PC-9 (cell line): ENCODE results near the gene MFSD6L. TPM values are rescaled to one million over a fixed set of nuclear protein-coding genes. Genes with fewer than 3 reads are reported as not detected.

Experiments
- BruUV-seq: library from RNA; stranded (reverse); fragments of 400-500 nt; replicated peaks from 2 replicates; lab custom pipeline; 2021; lab: Mats Ljungman, UMichigan
- CTCF ChIA-PET: fragments of 300-600 bp; sonication (Branson Sonifier 250); formaldehyde crosslinking; loops from one replicate; lab custom pipeline; 2022; ENCODE audit warnings: antibody characterized with exemption; lab: Charles Lee
- POLR2A ChIA-PET: fragments of 300-600 bp; sonication (Branson Sonifier 250); formaldehyde crosslinking; loops from one replicate; lab custom pipeline; 2022; ENCODE audit warnings: antibody characterized with exemption; ENCODE audit not compliant: unreplicated experiment; lab: Charles Lee
- DNase-seq, 2 experiments: peaks; one replicate each; pipeline versions ENCODE4 v3.0.0 to v3.0.0-alpha.2; 2015 to 2022; ENCODE audit warnings: mixed read lengths in 1 of 2
- H2AFZ ChIP-seq: fragments of 200-600 bp; sonication (generic); 2 replicates; pipeline ENCODE4 v1.8.1; 2017; ENCODE audit warnings: antibody characterized with exemption
- H3F3A ChIP-seq: fragments of 200-600 bp; sonication (generic); 2 replicates; pipeline ENCODE4 v1.8.1; 2017; ENCODE audit warnings: antibody characterized with exemption, mild to moderate bottlenecking, low read depth; ENCODE audit not compliant: insufficient read depth
- H3K27ac ChIP-seq: fragments of 200-600 bp; sonication (generic); 2 replicates; pipeline ENCODE4 v1.6.1; 2016; ENCODE audit warnings: mixed run types
- H3K27me3 ChIP-seq: fragments of 200-600 bp; sonication (generic); 2 replicates; pipeline ENCODE4 v1.6.1; 2016; ENCODE audit warnings: low read depth, mixed run types; ENCODE audit not compliant: insufficient read depth
- H3K36me3 ChIP-seq: fragments of 200-600 bp; sonication (generic); 2 replicates; pipeline ENCODE4 v1.6.1; 2016; ENCODE audit warnings: low read depth, mixed run types
- H3K4me1 ChIP-seq: fragments of 200-600 bp; sonication (generic); replicated peaks from 2 replicates; pipeline ENCODE4 v1.6.1; 2016; ENCODE audit warnings: mixed run types; ENCODE audit not compliant: insufficient read depth
- H3K4me2 ChIP-seq: fragments of 200-600 bp; sonication (generic); 2 replicates; pipeline ENCODE4 v1.6.1; 2017; ENCODE audit warnings: mixed run types
- H3K4me3 ChIP-seq: fragments of 200-600 bp; sonication (generic); 2 replicates; pipeline ENCODE4 v1.6.1; 2016; ENCODE audit warnings: mixed run types
- H3K79me2 ChIP-seq: fragments of 200-600 bp; sonication (generic); 2 replicates; pipeline ENCODE4 v1.6.1; 2017; ENCODE audit warnings: low read depth, mixed run types
- H3K9me2 ChIP-seq: fragments of 200-600 bp; sonication (generic); 2 replicates; pipeline ENCODE4 v1.8.1; 2017; ENCODE audit warnings: mild to moderate bottlenecking; ENCODE audit not compliant: insufficient read depth
- H3K9me3 ChIP-seq: fragments of 200-600 bp; sonication (generic); 2 replicates; pipeline ENCODE4 v1.8.1; 2016; ENCODE audit warnings: low read depth; ENCODE audit not compliant: insufficient read depth
- H4K20me1 ChIP-seq: fragments of 200-600 bp; sonication (generic); 2 replicates; pipeline ENCODE4 v1.8.1; 2017; ENCODE audit not compliant: insufficient read depth
- EZH2 ChIP-seq: fragments of 200-600 bp; sonication (generic); IDR thresholded peaks from 2 replicates; pipeline ENCODE4 v1.8.0; 2017; ENCODE audit warnings: antibody characterized with exemption, low read depth
- intact Hi-C: fragments of 100-400 bp; cut with micrococcal nuclease; formaldehyde crosslinking; loops from one replicate; pipeline ENCODE4 v1.10.0; 2022; ENCODE audit not compliant: unreplicated experiment
- total RNA-seq: library from RNA; stranded (reverse); gene quantifications from 2 replicates; pipeline ENCODE4 v1.2.3, GENCODE V29; 2021
- TF ChIP-seq, protein P1 (sequence below): fragments of 200-600 bp; sonication (generic); conservative IDR thresholded peaks from 2 replicates; pipeline ENCODE4 v1.6.1; 2017; ENCODE audit warnings: mixed run types, antibody characterized with exemption, mild to moderate bottlenecking, moderate library complexity

The MFSD6L gene
- total RNA-seq, 1 experiment from 2014 or later: not detected

DNA sequence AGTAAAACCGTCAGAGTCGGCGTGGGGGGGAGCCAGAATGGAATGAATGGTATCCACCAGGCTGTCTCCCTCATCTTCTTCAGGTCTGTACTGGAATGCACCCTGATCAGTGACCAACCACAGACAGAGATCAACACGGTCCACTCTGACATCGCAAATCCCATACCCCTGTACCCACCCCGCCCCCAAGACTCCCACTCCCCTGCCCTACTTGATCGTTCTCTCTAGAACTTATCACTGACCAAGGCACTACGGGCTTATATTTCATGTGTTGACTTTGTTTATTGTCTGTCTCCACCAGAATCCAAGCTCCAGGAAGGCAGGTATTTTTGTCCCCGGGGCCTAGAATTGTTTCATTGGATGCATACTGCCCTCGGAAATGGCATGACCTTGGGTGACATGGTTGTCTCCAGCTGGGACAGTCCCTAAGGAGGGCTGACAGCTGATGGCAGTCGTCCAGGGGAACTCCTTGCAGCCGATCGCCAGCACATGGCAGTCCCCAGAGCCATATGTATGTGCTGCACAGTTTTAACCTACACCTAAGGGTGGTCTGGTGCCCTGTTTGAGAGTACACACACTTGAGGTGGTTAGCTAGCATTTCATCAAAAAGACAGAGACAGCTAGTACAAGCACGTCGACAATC, 526 bp upstream of the MFSD6L start:
- no peak for DNase-seq
- intact Hi-C loops: no loop called here
- no peaks in the 10 kb centered on the region for H3K79me2 ChIP-seq
- no peak overlapping the region for H3K27ac ChIP-seq
- H3K9me3 ChIP-seq: no peaks in the 10 kb centered on the region
- H3K4me2 ChIP-seq: no peak overlapping the region
- no peak overlapping the region for H3K4me3 ChIP-seq
- no peaks in the 10 kb centered on the region for H3K9me2 ChIP-seq
- TF ChIP-seq, protein P1, sequence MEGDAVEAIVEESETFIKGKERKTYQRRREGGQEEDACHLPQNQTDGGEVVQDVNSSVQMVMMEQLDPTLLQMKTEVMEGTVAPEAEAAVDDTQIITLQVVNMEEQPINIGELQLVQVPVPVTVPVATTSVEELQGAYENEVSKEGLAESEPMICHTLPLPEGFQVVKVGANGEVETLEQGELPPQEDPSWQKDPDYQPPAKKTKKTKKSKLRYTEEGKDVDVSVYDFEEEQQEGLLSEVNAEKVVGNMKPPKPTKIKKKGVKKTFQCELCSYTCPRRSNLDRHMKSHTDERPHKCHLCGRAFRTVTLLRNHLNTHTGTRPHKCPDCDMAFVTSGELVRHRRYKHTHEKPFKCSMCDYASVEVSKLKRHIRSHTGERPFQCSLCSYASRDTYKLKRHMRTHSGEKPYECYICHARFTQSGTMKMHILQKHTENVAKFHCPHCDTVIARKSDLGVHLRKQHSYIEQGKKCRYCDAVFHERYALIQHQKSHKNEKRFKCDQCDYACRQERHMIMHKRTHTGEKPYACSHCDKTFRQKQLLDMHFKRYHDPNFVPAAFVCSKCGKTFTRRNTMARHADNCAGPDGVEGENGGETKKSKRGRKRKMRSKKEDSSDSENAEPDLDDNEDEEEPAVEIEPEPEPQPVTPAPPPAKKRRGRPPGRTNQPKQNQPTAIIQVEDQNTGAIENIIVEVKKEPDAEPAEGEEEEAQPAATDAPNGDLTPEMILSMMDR: no peak
- TF ChIP-seq EZH2: no peak
- CTCF ChIA-PET: no interaction called here
- H3F3A ChIP-seq: no peaks in the 10 kb centered on the region
- no peak overlapping the region for H2AFZ ChIP-seq
- no TSS peak for BruUV-seq
- H3K36me3 ChIP-seq: no peaks in the 10 kb centered on the region
- POLR2A ChIA-PET: interaction anchor here (0.7 kb wide), 1 partner anchor 499 kb away, joined by 3 read pairs; no protein-coding TSS in a partner anchor
- no peaks in the 10 kb centered on the region for H3K4me1 ChIP-seq
- H3K27me3 ChIP-seq: peaks cover 36% of the 10 kb centered on the region
- H4K20me1 ChIP-seq: no peaks in the 10 kb centered on the region

DNA sequence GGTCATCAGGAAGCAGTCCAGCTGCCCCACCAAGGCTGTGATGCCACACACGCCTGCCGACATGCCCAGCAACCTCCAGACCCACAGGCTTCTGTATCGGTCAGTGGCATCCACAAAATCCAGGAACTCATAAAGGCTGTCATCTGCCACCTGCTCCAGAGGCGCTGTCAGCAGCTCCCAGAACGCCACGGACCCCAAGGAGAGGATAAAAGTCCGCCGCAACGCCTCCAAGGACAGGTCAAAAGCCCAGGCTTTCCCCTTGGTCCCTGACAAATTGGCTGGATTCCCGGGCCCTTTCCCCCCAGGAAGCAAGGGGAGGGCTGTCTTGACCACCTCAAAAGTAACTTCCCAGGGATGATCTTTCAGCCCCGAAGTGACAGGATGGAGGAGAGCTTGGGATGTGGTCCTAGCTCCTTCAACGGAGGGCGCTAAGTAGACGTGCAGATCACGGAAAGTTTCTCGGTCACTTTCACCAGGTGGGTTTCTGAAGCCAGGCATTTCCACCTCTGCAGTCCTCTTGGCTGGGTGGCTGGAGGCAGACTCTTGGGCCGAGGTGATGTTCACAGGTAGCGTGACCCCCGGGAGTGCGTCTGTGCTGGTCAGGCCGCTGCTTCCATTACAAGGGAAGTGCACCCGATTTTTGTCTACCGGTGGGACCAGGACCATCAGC, 854 bp downstream of the MFSD6L start:
- Histone ChIP-seq H3K9me3 (no peaks in the 10 kb centered on the region), H3K27me3 (peaks cover 36% of the 10 kb centered on the region), H3K9me2 (no peaks in the 10 kb centered on the region), H3K36me3 (no peaks in the 10 kb centered on the region), H3K4me2 (no peak overlapping the region), H3K4me1 (no peaks in the 10 kb centered on the region), H3K27ac (no peak overlapping the region), H3K79me2 (no peaks in the 10 kb centered on the region), H4K20me1 (no peaks in the 10 kb centered on the region), H2AFZ (no peak overlapping the region), H3F3A (no peaks in the 10 kb centered on the region), H3K4me3 (no peak overlapping the region)
- CTCF ChIA-PET: no interaction called here
- POLR2A ChIA-PET: no interaction called here
- BruUV-seq: no TSS peak
- TF ChIP-seq EZH2: no peak
- TF ChIP-seq, protein P1: no peak
- no peak for DNase-seq
- intact Hi-C loops: no loop called here

GRCh38 chr17:8797621-8798175, 1.5 kb downstream of the MFSD6L start:
- intact Hi-C loops: no loop called here

More at GRCh38 chr17:8797621-8798175, 1.5 kb downstream of the MFSD6L start:
- Histone ChIP-seq H3K9me3 (no peaks in the 10 kb centered on the region), H3K9me2 (no peaks in the 10 kb centered on the region), H3K4me2 (no peak overlapping the region), H3K4me3 (no peak overlapping the region), H3K27me3 (peaks cover 31% of the 10 kb centered on the region), H3K4me1 (no peaks in the 10 kb centered on the region), H3F3A (no peaks in the 10 kb centered on the region), H3K27ac (no peak overlapping the region), H3K36me3 (no peaks in the 10 kb centered on the region), H3K79me2 (no peaks in the 10 kb centered on the region), H2AFZ (no peak overlapping the region), H4K20me1 (no peaks in the 10 kb centered on the region)
- POLR2A ChIA-PET: no interaction called here
- DNase-seq: no peak
- CTCF ChIA-PET: no interaction called here
- BruUV-seq: no TSS peak
- TF ChIP-seq, protein P1: no peak
- no peak for TF ChIP-seq EZH2
